GM18499 (cell line): ENCODE data around the gene REV3L.
"Not testable (repeated sequence)": the region's sequence is repeated elsewhere in the genome, so short reads cannot be mapped to it uniquely, and the experiment has no call there.

Source experiments
- ATAC-seq: cut with Tn5 transposase; IDR thresholded peaks from one replicate; pipeline ENCODE4 v1.9.1; 2021; ENCODE audit warnings: moderate number of reproducible peaks; ENCODE audit not compliant: insufficient read depth, unreplicated experiment

REV3L gene

GRCh38 chr6:111482959-111483735, at the start of gene REV3L:
TSS of gene REV3L (minus strand) at chr6:111483218. CDS start at chr6:111482888, 330 bp downstream.
- ATAC-seq = no peak

GRCh38 chr6:111531185-111531584, 48.2 kb upstream of the REV3L start:
- no peak for ATAC-seq

- no peak for ATAC-seq
Observed at GRCh38 chr6:111530667-111531066, 47.6 kb upstream of the REV3L start.

- no peak for ATAC-seq
Observed at GRCh38 chr6:111530218-111530617, 47.2 kb upstream of the REV3L start.

DNA sequence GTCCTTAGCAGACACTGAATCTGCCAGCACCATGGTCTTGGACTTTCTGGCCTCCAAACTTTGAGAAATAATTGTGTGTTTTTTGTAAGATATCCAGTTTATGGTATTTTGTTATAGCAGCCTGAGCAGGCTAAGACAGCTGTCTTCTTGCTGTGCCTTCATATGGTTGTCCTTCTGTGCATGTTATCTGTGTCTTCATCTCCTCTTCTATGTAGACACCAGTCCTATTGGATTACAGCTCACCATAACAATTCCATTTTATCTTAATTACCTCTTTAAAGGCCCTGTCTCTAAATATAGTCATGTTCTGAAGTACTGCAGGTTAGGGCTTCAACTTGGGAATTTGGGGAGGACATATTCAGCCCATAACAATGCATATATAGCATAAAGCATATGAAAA, 44.3 kb upstream of the REV3L start:
- ATAC-seq = no peak

DNA sequence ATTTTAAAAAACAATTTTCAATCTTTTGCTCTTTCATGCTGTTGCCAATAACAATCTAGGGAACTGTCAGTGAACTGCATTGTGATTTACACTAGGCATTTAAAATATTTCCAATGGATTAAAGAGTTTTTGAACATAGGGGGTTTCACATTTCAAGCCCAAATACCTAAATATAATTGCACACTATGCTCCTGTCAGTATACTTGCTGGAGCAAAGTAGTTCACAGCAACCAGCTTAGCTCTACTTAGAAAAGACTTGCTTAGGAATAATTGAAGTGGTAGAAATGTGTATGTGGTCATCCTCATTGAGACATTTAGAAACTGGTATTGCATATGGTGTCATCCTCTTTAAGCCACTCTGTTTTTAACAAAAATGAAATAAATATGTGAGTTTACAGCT, 41.7 kb upstream of the REV3L start:
- ATAC-seq = no peak

DNA sequence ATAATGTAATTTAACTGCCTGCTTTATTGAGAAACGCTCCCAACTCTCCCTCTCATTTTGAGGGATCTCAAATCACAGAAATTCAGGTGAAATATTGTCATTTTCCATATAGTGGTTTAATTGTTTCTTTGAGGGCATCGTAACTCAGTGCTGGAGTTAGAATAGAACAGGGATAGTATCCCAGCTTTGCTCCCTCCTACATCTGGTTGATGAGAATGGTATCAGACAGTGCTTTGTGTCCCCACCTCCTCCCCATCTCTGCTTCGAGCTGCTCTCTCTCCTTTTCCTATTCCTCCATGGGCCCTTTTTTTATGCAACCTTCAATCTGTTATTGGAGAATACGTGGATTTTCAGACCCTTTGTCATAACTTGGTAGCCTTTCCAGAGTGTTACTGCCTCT, 41.2 kb upstream of the REV3L start:
- no peak for ATAC-seq

DNA sequence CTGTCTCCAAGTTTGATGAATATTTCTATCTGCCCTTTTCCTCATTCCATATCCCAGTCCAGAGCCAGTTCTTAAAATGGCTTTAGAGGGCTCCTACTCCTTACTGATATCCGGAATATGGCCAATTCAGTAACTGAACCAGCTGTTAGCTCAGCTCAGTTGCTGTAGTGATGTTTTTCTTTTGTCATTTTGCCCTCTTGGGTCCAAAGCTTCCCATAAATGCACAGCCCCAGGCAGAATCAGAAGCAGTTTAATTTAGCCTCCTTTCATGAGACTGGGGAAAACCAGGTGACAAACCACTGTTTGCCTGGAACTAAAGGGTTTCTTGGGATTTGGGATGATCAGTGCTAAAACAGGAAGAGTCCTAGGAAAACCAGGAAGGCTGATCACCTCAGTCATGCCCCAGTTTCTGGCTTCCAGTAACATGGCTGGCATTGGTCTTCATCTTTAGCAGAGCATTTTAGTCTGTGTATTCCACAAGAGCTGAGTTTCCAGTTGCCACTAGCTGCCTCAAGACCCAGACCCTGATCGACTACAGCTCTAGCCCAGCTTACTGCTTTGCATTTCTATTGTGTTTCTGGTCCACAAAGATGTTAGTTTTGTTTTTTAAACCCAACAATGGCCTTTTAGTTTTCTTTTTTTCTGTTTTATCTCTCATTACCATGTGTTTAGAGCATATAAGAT, 40.6 kb upstream of the REV3L start:
- no peak for ATAC-seq

GRCh38 chr6:111522393-111523020, 39.5 kb upstream of the REV3L start:
- no peak for ATAC-seq

GRCh38 chr6:111521497-111522270, 38.7 kb upstream of the REV3L start:
- no peak for ATAC-seq

DNA sequence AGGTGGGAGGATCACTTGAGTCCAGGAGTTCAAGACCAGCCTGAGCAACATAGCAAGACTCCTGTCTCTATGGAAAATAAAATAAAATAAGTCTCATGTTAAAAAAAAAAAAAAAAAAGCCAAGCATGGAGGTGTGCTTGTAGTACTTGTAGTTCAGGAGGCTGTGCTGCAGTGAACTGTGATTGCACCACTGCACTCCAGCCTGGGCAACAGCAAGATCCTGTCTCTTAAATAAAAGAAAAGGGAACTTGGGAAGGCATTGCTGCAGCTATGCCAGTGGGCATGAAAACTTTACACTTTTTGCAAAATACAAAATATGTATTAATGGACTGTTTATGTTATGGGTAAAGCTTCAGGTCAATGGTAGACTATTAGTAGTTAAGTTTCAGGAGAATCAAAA, 37.5 kb upstream of the REV3L start:
- ATAC-seq = no peak

DNA sequence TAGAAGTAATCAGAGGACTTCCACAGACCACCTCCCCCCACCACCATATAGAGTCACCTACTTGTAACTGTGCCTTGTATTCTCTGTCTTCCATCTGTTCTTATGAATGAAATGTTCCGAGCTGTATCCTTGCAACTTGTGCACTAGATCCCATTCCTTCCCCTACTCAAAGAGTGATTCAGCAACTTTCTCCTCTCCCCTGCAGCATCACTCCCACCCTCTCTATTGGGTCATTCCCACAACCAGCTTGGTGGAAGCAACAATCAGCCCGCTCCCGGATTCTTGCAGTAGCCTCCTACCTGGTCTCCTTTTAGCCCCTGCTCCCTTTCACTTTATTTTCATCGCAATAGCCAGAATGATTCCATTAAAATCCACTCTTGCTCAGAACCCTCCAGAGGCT, 34.9 kb upstream of the REV3L start:
- no peak for ATAC-seq

DNA sequence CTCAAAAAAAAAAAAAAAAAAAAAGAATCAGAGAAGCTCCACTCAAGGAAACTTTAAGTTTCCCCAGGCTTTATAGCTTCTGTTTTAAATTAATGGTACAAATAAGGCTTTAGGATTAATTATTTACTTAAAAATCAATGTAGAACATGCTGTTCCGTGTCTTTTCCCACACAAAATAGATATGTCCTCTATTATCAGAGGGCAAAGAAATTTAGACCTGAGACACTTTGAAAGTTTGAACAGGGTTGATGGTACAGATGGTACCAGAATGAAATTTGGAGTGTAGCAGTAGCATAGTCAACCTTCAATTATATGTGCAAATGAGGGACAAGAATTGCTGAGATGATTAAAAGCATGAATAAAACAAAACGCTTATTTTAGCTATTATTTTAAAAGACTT, 32.2 kb upstream of the REV3L start:
- no peak for ATAC-seq

GRCh38 chr6:111514531-111514930, 31.5 kb upstream of the REV3L start:
- ATAC-seq = not testable (repeated sequence)

- ATAC-seq = not testable (repeated sequence)
Observed at GRCh38 chr6:111507219-111507618, 24.2 kb upstream of the REV3L start.

DNA sequence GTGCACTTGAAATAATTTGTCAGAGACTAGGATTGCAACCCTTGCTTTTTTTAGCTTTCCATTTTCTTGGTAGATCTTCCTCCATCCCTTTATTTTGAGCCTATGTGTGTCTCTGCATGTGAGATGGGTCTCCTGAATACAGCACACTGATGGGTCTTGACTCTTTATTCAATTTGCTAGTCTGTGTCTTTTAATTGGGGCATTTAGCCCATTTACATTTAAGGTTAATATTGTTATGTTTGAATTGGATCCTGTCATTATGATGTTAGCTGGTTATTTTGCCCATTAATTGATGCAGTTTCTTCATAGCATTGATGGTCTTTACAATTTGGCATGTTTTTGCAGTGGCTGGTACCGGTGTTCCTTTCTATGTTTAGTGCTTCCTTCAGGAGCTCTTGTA, 22.5 kb upstream of the REV3L start:
- not testable (repeated sequence) for ATAC-seq

DNA sequence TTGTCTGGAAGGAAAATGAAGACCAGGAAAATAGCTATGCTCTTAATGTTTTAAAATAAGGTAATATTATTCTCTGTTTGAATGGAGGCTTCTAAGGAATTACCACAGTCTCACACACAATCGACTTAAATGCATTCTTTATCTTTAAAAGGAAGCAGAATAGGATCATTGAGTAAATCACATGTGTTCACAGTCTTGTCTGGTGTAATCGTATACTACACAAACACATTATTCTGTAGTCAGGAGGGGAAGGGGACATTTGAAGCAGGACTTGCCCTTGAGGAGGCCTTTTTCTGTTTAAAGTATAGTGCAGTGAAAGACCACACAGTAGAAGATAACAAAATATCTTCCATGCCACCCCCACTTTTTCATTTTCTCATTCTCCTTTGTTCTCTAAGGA, 20.6 kb upstream of the REV3L start:
- no peak for ATAC-seq

DNA sequence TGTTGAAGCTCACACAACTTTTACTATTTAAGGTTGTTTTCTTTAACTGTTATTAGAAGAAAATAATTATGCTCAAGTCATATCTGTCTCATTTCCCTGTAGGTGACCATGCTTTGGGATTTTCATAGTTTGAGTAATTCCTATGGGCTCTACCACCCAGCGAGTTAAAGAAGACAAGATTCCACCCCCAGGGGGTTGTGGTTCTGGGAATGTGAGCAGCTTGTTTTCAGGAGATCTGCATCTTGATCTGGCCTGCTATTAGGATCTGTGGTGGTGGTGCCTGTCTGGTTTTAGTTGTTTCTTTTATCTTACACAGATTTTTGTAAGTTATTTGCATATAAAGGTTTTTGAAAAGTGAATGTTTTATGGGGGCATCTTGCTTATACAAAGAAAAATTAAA, 20.2 kb upstream of the REV3L start:
- ATAC-seq = no peak

DNA sequence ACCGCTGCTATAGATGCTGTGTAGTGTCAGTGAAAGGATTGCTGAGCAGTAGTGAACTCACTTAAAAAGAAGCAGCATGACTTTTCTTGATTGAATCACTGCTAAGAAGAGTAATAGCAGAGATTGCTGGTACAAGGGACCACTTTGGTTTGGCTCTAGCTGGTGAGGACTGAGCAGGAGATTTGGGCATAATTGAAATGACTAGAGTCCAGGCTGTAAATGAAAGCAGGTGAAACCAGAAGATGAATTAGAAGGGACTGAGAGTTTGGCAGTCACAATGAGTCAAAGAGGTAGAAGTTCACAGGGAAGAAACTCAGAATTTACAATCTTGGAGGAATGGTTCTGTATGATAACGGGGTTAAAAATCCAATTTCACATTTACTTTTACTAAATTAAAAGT, 19.1 kb upstream of the REV3L start:
- ATAC-seq = no peak

- no peak for ATAC-seq
Observed at GRCh38 chr6:111499269-111499793, 16.3 kb upstream of the REV3L start.
